A549 (cell line): ENCODE results near the gene GUCY2D.

Experiments
- CBX8 ChIP-seq: fragments of 200-600 bp; sonication (generic); IDR thresholded peaks from 2 replicates; pipeline ENCODE4 v1.6.1; 2016
- CTCF ChIP-seq: fragments of >200 bp; sonication (Bioruptor Twin); formaldehyde crosslinking; IDR thresholded peaks from 3 replicates; pipeline ENCODE4 v1.5.1; 2016
- PBX3 ChIP-seq: IDR thresholded peaks from 2 replicates; pipeline ENCODE4 v1.6.1; 2012
- POLR2A ChIP-seq: IDR thresholded peaks from 2 replicates; pipeline ENCODE4 v1.6.1; 2012; ENCODE audit warnings: mild to moderate bottlenecking, low read length
- RAD21 ChIP-seq, 2 experiments: fragments of >200 bp in 1 of 2; sonication (Bioruptor Twin) in 1 of 2; formaldehyde crosslinking in 1 of 2; IDR thresholded peaks in 1 of 2; conservative IDR thresholded peaks in 1 of 2; 2 replicates in 1 of 2; 3 replicates in 1 of 2; pipeline ENCODE4 v1.6.1; 2012 to 2018; ENCODE audit warnings: inconsistent platforms in 1 of 2
- RNF2 ChIP-seq: fragments of 200-600 bp; sonication (generic); IDR thresholded peaks from 2 replicates; pipeline ENCODE4 v1.6.1; 2016; ENCODE audit warnings: low read depth, mild to moderate bottlenecking, antibody characterized with exemption, moderate library complexity, borderline replicate concordance

GRCh38 chr17:8056232-8056975 is 54.0 kb downstream of the GUCY2D start:
- TF ChIP-seq CBX8 = no peak
- TF ChIP-seq RAD21 (conservative IDR thresholded peaks at IDR 0.05 in 1 of 2, IDR thresholded peaks at IDR 0.05 in 1 of 2) = no peak
- no peak for TF ChIP-seq RNF2
- TF ChIP-seq POLR2A = no peak
- TF ChIP-seq CTCF = no peak
- no peak for TF ChIP-seq PBX3
